ENCODE results near the gene NAE1. TPM values are rescaled to one million over a fixed set of nuclear protein-coding genes. Genes with fewer than 3 reads are reported as not detected.

Gene NAE1
- total RNA-seq, 1 experiment from 2014 or later: 123 TPM

- Histone ChIP-seq H3K9ac (ENCODE audit: low read length) (no peak within 1 kb of the TSS), H3K4me2 (ENCODE audit: low read length) (no peak within 1 kb of the TSS), H4K20me1 (ENCODE audit: insufficient read depth) (no peaks in the 10 kb centered on the region), H2AFZ (ENCODE audit: low read depth, low read length, poor library complexity, severe bottlenecking) (no peak within 1 kb of the TSS), H3K4me3 (replicated peaks in 1 of 2; ENCODE audit: low read depth in 1 of 2, low read length in 2 of 2) (no peak within 1 kb of the TSS), H3K27ac (ENCODE audit: low read depth, low read length) (no peak within 1 kb of the TSS), H3K36me3 (ENCODE audit: control insufficient read depth in 1 of 2, insufficient read depth in 2 of 2, low read length in 2 of 2) (no peaks in the 10 kb centered on the region), H3K79me2 (ENCODE audit: insufficient read depth, low read length) (no peaks in the 10 kb centered on the region), H3K4me1 (ENCODE audit: control insufficient read depth in 1 of 2, insufficient read depth in 2 of 2, low read length in 2 of 2) (peaks cover 7 to 16% of the 10 kb centered on the region in 2 experiments; a peak in 3 of 4 replicates), H3K9me3 (ENCODE audit: control insufficient read depth in 1 of 2, insufficient read depth in 1 of 2, low read depth in 1 of 2, low read length in 2 of 2) (no peaks in the 10 kb centered on the region), H3K27me3 (ENCODE audit: insufficient read depth, low read length) (no peaks in the 10 kb centered on the region), H3K9me2 (ENCODE audit: insufficient read depth) (no peaks in the 10 kb centered on the region)
- no peak for DNase-seq (ENCODE audit: low read depth, low spot score)
- no TSS peak for BruUV-seq (replicated peaks)
- intact Hi-C loops (cut with micrococcal nuclease): no loop called here
- ChIA-PET RAD21 (ENCODE audit: low non-redundant PET in 1 of 2, low total read pairs in 2 of 2, uncharacterized antibody in 2 of 2, unreplicated experiment in 2 of 2) (no interaction called here), POLR2A (no interaction called here), CTCF (interaction anchor here (3.7 kb wide), 1 partner anchor 14 kb away, joined by 29 read pairs; the partner anchor contains the start of gene NAE1)
- no peak for ATAC-seq
- TF ChIP-seq CTCF (IDR thresholded peaks at IDR 0.05 in 2 of 3, conservative IDR thresholded peaks at IDR 0.05 in 1 of 3; ENCODE audit: borderline replicate concordance in 1 of 3, insufficient read depth in 1 of 3, low read depth in 2 of 3, low read length in 2 of 3) (no peak), EZH2phosphoT487 (IDR thresholded peaks at IDR 0.05; ENCODE audit: borderline replicate concordance) (no peak), YY1 (IDR thresholded peaks at IDR 0.05; ENCODE audit: extremely low read depth, insufficient replicate concordance, low read depth, low read length) (no peak), CBX3 (IDR thresholded peaks at IDR 0.05; ENCODE audit: low read depth) (no peak), POLR2AphosphoS5 (IDR thresholded peaks at IDR 0.05; ENCODE audit: low read depth, low read length) (no peak), CEBPB (IDR thresholded peaks at IDR 0.05; ENCODE audit: low read depth) (no peak), ZNF274 (IDR thresholded peaks at IDR 0.05; ENCODE audit: low read depth, low read length) (no peak), ELF1 (IDR thresholded peaks at IDR 0.05; ENCODE audit: borderline replicate concordance, low read depth) (no peak), EGR1 (IDR thresholded peaks at IDR 0.05; ENCODE audit: low read depth) (no peak), REST (IDR thresholded peaks at IDR 0.05; ENCODE audit: low read depth) (no peak), SRF (IDR thresholded peaks at IDR 0.05; ENCODE audit: low read depth) (no peak), SP1 (IDR thresholded peaks at IDR 0.05; ENCODE audit: low read depth) (no peak), EZH2 (IDR thresholded peaks at IDR 0.05) (no peak), POLR2A (IDR thresholded peaks at IDR 0.05; ENCODE audit: borderline replicate concordance, extremely low read depth, insufficient read depth, insufficient read length) (no peak), RAD21 (IDR thresholded peaks at IDR 0.05; ENCODE audit: low read depth) (no peak), ZBTB33 (IDR thresholded peaks at IDR 0.05; ENCODE audit: extremely low read depth, insufficient replicate concordance, low read length) (no peak), MAX (IDR thresholded peaks at IDR 0.05) (no peak), SIN3A (IDR thresholded peaks at IDR 0.05; ENCODE audit: low read depth) (no peak), JUND (IDR thresholded peaks at IDR 0.05) (no peak), FOSL1 (IDR thresholded peaks at IDR 0.05; ENCODE audit: low read depth) (no peak)
Measured at GRCh38 chr16:66844342-66845079, 13.7 kb upstream of the NAE1 start, which contains the start of gene CA7. Gene CA7, plus strand, starts transcription at chr16:66844414. Its CDS starts 74 bp downstream, at chr16:66844488.
